BE2C (cell line): ENCODE measurements around the gene ZNF665.

Experiments used
- DNase-seq: peaks from one replicate; pipeline ENCODE4 v3.0.0-alpha.2; 2020
- H3K27me3 ChIP-seq: fragments of 250-450 bp; sonication (Bioruptor Pico); 2 replicates; pipeline ENCODE4 v1.5.1; 2020; ENCODE audit warnings: mild to moderate bottlenecking
- H3K36me3 ChIP-seq: fragments of 250-450 bp; sonication (Bioruptor Pico); 2 replicates; pipeline ENCODE4 v1.5.1; 2020; ENCODE audit warnings: mild to moderate bottlenecking
- H3K4me1 ChIP-seq: fragments of 250-450 bp; sonication (Bioruptor Pico); 2 replicates; pipeline ENCODE4 v1.5.1; 2020
- H3K4me3 ChIP-seq: 2 replicates; pipeline ENCODE4 v1.5.1; 2011; ENCODE audit warnings: low read depth, low read length
- H3K9me3 ChIP-seq: fragments of 250-450 bp; sonication (Bioruptor Pico); 2 replicates; pipeline ENCODE4 v1.5.1; 2020
- CTCF ChIP-seq: IDR thresholded peaks from 2 replicates; pipeline ENCODE4 v1.5.1; 2012; ENCODE audit warnings: mild to moderate bottlenecking, low read depth, low read length

Gene ZNF665

GRCh38 chr19:53160350-53160749, 32.8 kb downstream of the ZNF665 start:
- Histone ChIP-seq H3K4me3 (no peak overlapping the region), H3K36me3 (no peaks in the 10 kb centered on the region), H3K4me1 (no peaks in the 10 kb centered on the region), H3K27me3 (no peaks in the 10 kb centered on the region), H3K9me3 (no peaks in the 10 kb centered on the region)
- no peak for DNase-seq
- TF ChIP-seq CTCF = no peak

- H3K9me3 ChIP-seq = no peaks in the 10 kb centered on the region
- peak; percentile 11 for DNase-seq
- H3K4me3 ChIP-seq = peak overlapping the region; percentile 59
These were observed 35.0 kb downstream of the ZNF665 start for GRCh38 chr19:53158119-53158656.

GRCh38 chr19:53157626-53158025, 35.5 kb downstream of the ZNF665 start:
- H3K4me1 ChIP-seq = no peaks in the 10 kb centered on the region
- TF ChIP-seq CTCF = no peak
- H3K27me3 ChIP-seq = no peaks in the 10 kb centered on the region
- H3K9me3 ChIP-seq = no peaks in the 10 kb centered on the region
- H3K36me3 ChIP-seq = no peaks in the 10 kb centered on the region
- no peak for DNase-seq
- no peak overlapping the region for H3K4me3 ChIP-seq

More at GRCh38 chr19:53158119-53158656, 35.0 kb downstream of the ZNF665 start:
- TF ChIP-seq CTCF = no peak
- no peaks in the 10 kb centered on the region for H3K36me3 ChIP-seq
- H3K4me1 ChIP-seq = no peaks in the 10 kb centered on the region
- no peaks in the 10 kb centered on the region for H3K27me3 ChIP-seq

GRCh38 chr19:53156850-53157249, 36.3 kb downstream of the ZNF665 start:
- TF ChIP-seq CTCF = no peak
- DNase-seq = no peak
- no peaks in the 10 kb centered on the region for H3K27me3 ChIP-seq
- no peak overlapping the region for H3K4me3 ChIP-seq
- no peaks in the 10 kb centered on the region for H3K9me3 ChIP-seq
- H3K4me1 ChIP-seq = no peaks in the 10 kb centered on the region
- no peaks in the 10 kb centered on the region for H3K36me3 ChIP-seq

GRCh38 chr19:53147645-53148044, 45.5 kb downstream of the ZNF665 start:
- no peaks in the 10 kb centered on the region for H3K9me3 ChIP-seq
- no peak for TF ChIP-seq CTCF

GRCh38 chr19:53140351-53140750, 52.8 kb downstream of the ZNF665 start:
- DNase-seq = no peak
- Histone ChIP-seq H3K4me3 (no peak overlapping the region), H3K27me3 (no peaks in the 10 kb centered on the region), H3K9me3 (no peaks in the 10 kb centered on the region; the same call in 1 of the 2 replicates), H3K36me3 (no peaks in the 10 kb centered on the region), H3K4me1 (no peaks in the 10 kb centered on the region)
- no peak for TF ChIP-seq CTCF

More at GRCh38 chr19:53147645-53148044, 45.5 kb downstream of the ZNF665 start:
- no peak overlapping the region for H3K4me3 ChIP-seq
- no peaks in the 10 kb centered on the region for H3K27me3 ChIP-seq
- no peaks in the 10 kb centered on the region for H3K36me3 ChIP-seq
- H3K4me1 ChIP-seq = no peaks in the 10 kb centered on the region
- no peak for DNase-seq
